Muscle layer of colon (tissue), 2 donors: ENCODE measurements around the gene ZNF747.

ENCODE experiments used
- H3K27ac ChIP-seq: one replicate; pipeline ENCODE4 v1.7.0; 2013; ENCODE audit warnings: low read depth, mild to moderate bottlenecking, low read length, moderate library complexity
- H3K27me3 ChIP-seq, 2 donors: one replicate each; pipeline ENCODE4 v1.7.0; 2013; ENCODE audit warnings: low read length in 2 of 2, mild to moderate bottlenecking in 2 of 2; ENCODE audit not compliant: insufficient read depth in 2 of 2, control insufficient read depth in 1 of 2
- H3K36me3 ChIP-seq: one replicate; pipeline ENCODE4 v1.7.0; 2013; ENCODE audit warnings: mild to moderate bottlenecking, low read length; ENCODE audit not compliant: insufficient read depth
- H3K4me1 ChIP-seq: one replicate; pipeline ENCODE4 v1.7.0; 2013; ENCODE audit warnings: mild to moderate bottlenecking, low read length; ENCODE audit not compliant: insufficient read depth
- H3K4me3 ChIP-seq, 2 donors: one replicate each; pipeline ENCODE4 v1.7.0; 2013; ENCODE audit warnings: low read length in 2 of 2, low read depth in 1 of 2, mild to moderate bottlenecking in 1 of 2, moderate library complexity in 1 of 2
- H3K9ac ChIP-seq: one replicate; pipeline ENCODE4 v1.7.0; 2013; ENCODE audit warnings: low read length
- H3K9me3 ChIP-seq: one replicate; pipeline ENCODE4 v1.7.0; 2013; ENCODE audit warnings: mild to moderate bottlenecking, low read length
- donor health status: abdominal sarcoma.
- donor health status: Adenocarcinoma of cecum.

The ZNF747 gene

GRCh38 chr16:30493941-30494488 lies 40.6 kb downstream of the ZNF747 start:
- Histone ChIP-seq H3K4me1 (no peaks in the 10 kb centered on the region), H3K9ac (no peak overlapping the region), H3K27me3 (no peaks in the 10 kb centered on the region), H3K4me3 (no peak overlapping the region), H3K9me3 (no peaks in the 10 kb centered on the region), H3K27ac (no peak overlapping the region), H3K36me3 (no peaks in the 10 kb centered on the region)

- no peaks in the 10 kb centered on the region for H3K9me3 ChIP-seq
- H3K4me3 ChIP-seq = no peak overlapping the region
- H3K36me3 ChIP-seq = no peaks in the 10 kb centered on the region
- no peak overlapping the region for H3K27ac ChIP-seq
- no peaks in the 10 kb centered on the region for H3K4me1 ChIP-seq
- no peak overlapping the region for H3K9ac ChIP-seq
- H3K27me3 ChIP-seq = no peaks in the 10 kb centered on the region
Measured at GRCh38 chr16:30491744-30492308, 42.8 kb downstream of the ZNF747 start.

GRCh38 chr16:30491229-30491628 lies 43.4 kb downstream of the ZNF747 start:
- no peaks in the 10 kb centered on the region for H3K4me1 ChIP-seq
- H3K9me3 ChIP-seq = no peaks in the 10 kb centered on the region
- H3K4me3 ChIP-seq = no peak overlapping the region
- no peak overlapping the region for H3K27ac ChIP-seq
- H3K27me3 ChIP-seq = no peaks in the 10 kb centered on the region
- no peak overlapping the region for H3K9ac ChIP-seq
- H3K36me3 ChIP-seq = no peaks in the 10 kb centered on the region

- H3K27ac ChIP-seq = no peak overlapping the region
- H3K9ac ChIP-seq = no peak overlapping the region
- H3K4me1 ChIP-seq = no peaks in the 10 kb centered on the region
- H3K4me3 ChIP-seq = no peak overlapping the region
- H3K27me3 ChIP-seq = no peaks in the 10 kb centered on the region
- H3K36me3 ChIP-seq = no peaks in the 10 kb centered on the region
- H3K9me3 ChIP-seq = no peaks in the 10 kb centered on the region
Measured at GRCh38 chr16:30490210-30490609, 44.4 kb downstream of the ZNF747 start.

- no peak overlapping the region for H3K4me3 ChIP-seq
- H3K27me3 ChIP-seq = no peaks in the 10 kb centered on the region
- H3K4me1 ChIP-seq = no peaks in the 10 kb centered on the region
- no peaks in the 10 kb centered on the region for H3K9me3 ChIP-seq
- H3K9ac ChIP-seq = no peak overlapping the region
- no peak overlapping the region for H3K27ac ChIP-seq
- no peaks in the 10 kb centered on the region for H3K36me3 ChIP-seq
Measured at GRCh38 chr16:30488764-30489605, 45.7 kb downstream of the ZNF747 start.

GRCh38 chr16:30485818-30486436 lies 48.7 kb downstream of the ZNF747 start:
- no peak overlapping the region for H3K4me3 ChIP-seq
- no peaks in the 10 kb centered on the region for H3K27me3 ChIP-seq
- H3K27ac ChIP-seq = no peak overlapping the region
- H3K9me3 ChIP-seq = no peaks in the 10 kb centered on the region
- no peaks in the 10 kb centered on the region for H3K36me3 ChIP-seq
- H3K4me1 ChIP-seq = no peaks in the 10 kb centered on the region
- no peak overlapping the region for H3K9ac ChIP-seq

- Histone ChIP-seq H3K27me3 (no peaks in the 10 kb centered on the region), H3K4me1 (no peaks in the 10 kb centered on the region), H3K9ac (no peak overlapping the region), H3K9me3 (no peaks in the 10 kb centered on the region), H3K4me3 (no peak overlapping the region), H3K27ac (no peak overlapping the region), H3K36me3 (no peaks in the 10 kb centered on the region)
Measured at GRCh38 chr16:30484887-30485286, 49.8 kb downstream of the ZNF747 start.

- Histone ChIP-seq H3K4me3 (no peak overlapping the region), H3K27me3 (no peaks in the 10 kb centered on the region), H3K4me1 (no peaks in the 10 kb centered on the region), H3K9me3 (no peaks in the 10 kb centered on the region), H3K27ac (no peak overlapping the region), H3K36me3 (no peaks in the 10 kb centered on the region), H3K9ac (no peak overlapping the region)
Measured at GRCh38 chr16:30482366-30482765, 52.3 kb downstream of the ZNF747 start.

- H3K27me3 ChIP-seq = no peaks in the 10 kb centered on the region
- no peak overlapping the region for H3K27ac ChIP-seq
- no peaks in the 10 kb centered on the region for H3K36me3 ChIP-seq
- no peaks in the 10 kb centered on the region for H3K4me1 ChIP-seq
- no peak overlapping the region for H3K4me3 ChIP-seq
- H3K9me3 ChIP-seq = no peaks in the 10 kb centered on the region
- no peak overlapping the region for H3K9ac ChIP-seq
Measured at GRCh38 chr16:30481381-30481780, 53.3 kb downstream of the ZNF747 start.
